ENCODE results near the gene SACM1L.
"Not testable (repeated sequence)": the region's sequence is repeated elsewhere in the genome, so short reads cannot be mapped to it uniquely, and the experiment has no call there.

SACM1L gene

GRCh38 chr3:45691842-45692241, 2.6 kb downstream of the SACM1L start:
- DNase-seq (ENCODE audit: low read depth in 2 of 2, low spot score in 1 of 2): no peak

- DNase-seq (ENCODE audit: low read depth in 2 of 2, low spot score in 1 of 2): no peak
Observed at GRCh38 chr3:45692866-45693265, 3.7 kb downstream of the SACM1L start.

- no peak for DNase-seq (ENCODE audit: low read depth in 2 of 2, low spot score in 1 of 2)
Observed at GRCh38 chr3:45693941-45694521, 4.8 kb downstream of the SACM1L start.

DNA sequence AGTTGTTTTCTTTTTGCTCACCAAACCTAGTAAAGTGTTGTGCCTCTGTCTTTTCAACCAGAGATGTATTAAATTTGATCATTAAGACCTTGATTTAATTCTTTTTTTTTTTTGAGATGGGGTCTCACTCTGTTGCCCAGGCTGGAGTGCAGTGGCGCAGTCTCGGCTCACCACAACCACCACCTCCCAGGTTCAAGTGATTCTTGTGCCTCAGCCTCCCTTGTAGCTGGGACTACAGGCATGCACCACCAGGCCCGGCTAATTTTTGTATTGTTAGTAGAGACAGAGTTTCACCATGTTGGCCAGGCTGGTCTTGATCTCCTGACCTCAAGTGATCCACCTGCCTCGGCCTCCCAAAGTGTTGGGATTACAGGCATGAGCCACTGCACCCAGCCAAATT, 6.0 kb downstream of the SACM1L start:
- DNase-seq (ENCODE audit: low read depth in 2 of 2, low spot score in 1 of 2): not testable (repeated sequence)

DNA sequence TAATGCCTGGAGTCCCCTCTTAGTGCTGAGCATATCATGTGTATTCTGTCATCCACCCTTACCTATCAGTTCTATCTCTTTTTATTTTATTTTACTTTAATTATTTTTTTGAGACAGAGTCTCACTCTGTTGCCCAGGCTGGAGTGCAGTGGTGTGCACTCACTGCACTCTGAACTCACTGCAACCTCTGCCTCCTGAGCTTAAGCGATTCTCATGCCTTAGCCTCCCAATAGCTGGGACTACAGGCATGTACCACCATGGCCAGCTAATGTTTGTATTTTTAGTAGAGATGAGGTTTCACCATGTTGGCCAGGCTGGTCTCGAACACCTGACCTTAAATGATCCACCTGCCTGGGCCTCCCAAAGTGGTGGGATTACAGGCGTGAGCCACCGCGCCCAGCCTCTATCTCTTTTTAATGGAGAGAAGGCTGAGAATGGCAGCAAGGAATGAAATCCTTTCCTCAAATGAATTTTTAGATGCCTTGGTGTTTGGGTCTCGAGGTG, 11.4 kb downstream of the SACM1L start:
- DNase-seq (ENCODE audit: low read depth in 2 of 2, low spot score in 1 of 2): no peak

- no peak for DNase-seq (ENCODE audit: low read depth in 2 of 2, low spot score in 1 of 2)
Observed at GRCh38 chr3:45701172-45701867, 12.1 kb downstream of the SACM1L start.

DNA sequence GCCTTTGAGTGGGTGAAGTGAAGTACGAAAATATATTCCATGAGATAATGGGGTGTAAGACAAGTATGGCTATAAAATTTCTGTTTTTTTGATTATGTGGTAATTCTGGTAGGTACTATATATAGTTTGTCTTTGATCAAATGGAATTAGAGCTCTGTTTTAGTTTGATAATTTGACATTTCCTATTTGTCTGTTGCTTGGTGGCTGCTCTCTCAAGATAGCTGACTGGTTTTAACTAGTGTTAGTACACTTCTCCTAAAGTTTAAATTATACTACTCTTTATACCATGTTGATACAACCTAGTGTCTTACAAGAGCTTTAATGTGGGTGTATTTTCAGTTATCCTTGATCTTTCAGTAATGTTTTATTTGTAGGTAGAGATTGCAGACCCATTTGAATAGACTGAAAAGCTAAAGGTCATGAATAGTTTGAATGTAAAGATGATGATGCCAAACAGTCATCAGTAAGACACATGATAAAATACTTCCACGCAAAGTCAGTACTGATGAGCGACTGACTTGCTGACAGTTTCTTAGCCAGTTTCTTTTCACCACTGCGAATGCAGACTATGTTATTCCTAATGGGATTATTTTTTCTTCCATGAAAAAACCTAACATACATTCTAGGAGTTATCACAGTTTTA, 15.2 kb downstream of the SACM1L start:
- no peak for DNase-seq (ENCODE audit: low read depth in 2 of 2, low spot score in 1 of 2)

DNA sequence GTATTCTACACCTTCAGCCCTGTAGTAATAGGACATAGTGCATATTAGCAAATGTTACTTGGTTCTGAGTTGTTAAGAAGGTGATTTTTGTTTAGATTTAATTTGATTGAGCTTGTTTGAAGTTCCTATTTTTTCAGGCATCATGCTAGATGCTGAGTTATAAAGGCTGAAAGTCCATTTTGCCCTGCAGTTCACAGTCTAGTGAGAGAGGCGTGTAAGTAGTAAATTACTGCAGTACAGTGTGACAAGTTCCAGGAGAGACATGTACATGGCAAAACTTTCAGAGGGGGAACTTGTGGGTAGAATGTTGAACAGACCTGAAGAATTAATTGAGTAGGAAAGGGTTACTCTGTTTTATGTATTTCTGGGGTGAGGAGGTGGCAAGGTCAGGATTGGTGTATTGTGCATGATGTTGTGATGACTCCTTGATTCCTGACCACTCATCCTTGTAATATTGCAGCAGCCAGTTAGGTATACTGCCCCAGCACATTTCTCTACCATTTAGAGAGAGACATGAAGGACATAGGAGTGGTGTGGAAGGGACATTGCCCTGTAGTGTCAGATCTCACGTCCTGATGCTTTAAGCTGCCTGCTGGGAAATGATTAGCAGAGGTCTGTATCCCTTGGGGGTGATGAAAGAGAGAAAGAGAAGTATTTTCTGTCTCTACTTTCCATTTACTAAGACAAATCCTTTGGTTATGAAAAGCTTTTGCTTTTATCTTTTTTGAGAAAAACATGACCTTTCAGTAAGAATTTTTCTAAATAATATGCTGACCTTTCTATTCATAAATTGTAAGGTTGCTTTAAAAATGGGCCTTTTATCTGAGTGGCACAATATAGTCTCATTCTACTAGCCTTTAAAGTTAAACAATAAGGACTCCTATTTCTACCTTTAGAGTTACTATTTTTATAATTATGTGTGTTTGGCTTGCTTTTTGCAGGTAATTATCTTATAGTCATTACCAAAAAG, 16.9 kb downstream of the SACM1L start:
- no peak for DNase-seq (ENCODE audit: low read depth in 2 of 2, low spot score in 1 of 2)

DNA sequence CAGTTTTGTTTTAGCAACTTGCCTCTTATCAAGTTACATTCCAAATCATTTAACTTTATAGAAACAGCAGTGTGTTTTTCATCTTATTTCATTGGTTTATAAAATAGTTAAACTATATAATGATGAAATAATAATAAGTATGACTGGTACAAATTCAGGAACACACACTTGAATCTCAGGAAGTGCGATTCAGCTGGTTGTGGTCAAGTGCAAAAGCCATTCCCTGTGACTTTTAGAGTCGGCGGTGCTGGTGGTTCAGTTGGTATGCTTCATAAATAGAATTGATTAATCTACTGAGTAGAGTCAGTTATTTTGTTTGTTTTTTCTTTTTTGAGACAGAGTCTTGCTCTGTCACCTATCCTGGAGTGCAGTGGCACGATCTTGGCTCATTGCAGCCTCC, 22.7 kb downstream of the SACM1L start:
- no peak for DNase-seq (ENCODE audit: low read depth in 2 of 2, low spot score in 1 of 2)

- no peak for DNase-seq (ENCODE audit: low read depth in 2 of 2, low spot score in 1 of 2)
Observed at GRCh38 chr3:45712434-45713110, 23.4 kb downstream of the SACM1L start.

DNA sequence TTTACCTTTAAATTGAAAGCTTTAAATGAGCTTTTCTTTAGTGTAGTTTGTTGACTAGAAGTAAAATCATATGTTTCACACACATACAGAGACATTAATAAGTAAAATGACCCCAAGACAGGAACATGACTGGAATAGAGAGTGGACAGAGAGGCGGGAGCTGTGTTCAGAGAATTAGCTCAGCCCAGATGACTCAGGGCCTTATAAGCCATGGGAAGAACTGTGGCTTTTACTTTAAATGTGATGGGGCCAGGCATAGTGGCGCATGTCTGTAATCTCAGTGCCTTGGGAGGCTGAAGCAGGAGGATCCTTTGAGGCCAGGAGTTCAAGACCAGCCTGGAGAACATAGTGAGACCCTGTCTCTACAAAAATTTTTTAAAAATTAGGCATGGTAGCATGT, 26.7 kb downstream of the SACM1L start:
- DNase-seq (ENCODE audit: low read depth in 2 of 2, low spot score in 1 of 2): no peak

DNA sequence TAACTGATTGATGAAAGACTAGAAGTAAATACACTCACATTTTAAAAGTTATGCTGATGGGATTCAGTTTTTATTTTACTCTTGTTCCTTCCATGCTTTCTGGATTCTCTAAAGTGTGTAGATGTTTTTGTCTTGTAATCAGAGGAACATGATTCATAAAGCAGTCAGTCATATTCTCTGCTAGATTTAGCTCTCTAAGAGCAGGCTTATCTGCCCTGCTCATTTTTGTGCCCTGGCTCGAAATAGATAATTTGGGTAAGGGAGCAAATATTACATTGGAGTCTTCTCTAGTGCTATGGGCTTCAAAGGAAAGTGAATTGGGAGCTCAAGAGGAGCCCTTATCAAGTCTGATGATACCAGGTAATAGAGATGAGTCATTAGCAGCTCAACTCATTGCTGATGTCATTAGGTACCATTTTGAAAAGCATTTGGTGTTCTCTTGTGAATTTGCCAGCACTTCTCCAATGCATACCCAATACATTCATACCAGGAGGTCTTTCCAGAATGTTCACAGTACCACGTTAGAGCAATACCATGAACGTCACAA, 27.7 kb downstream of the SACM1L start:
- DNase-seq (ENCODE audit: low read depth in 2 of 2, low spot score in 1 of 2): no peak

DNA sequence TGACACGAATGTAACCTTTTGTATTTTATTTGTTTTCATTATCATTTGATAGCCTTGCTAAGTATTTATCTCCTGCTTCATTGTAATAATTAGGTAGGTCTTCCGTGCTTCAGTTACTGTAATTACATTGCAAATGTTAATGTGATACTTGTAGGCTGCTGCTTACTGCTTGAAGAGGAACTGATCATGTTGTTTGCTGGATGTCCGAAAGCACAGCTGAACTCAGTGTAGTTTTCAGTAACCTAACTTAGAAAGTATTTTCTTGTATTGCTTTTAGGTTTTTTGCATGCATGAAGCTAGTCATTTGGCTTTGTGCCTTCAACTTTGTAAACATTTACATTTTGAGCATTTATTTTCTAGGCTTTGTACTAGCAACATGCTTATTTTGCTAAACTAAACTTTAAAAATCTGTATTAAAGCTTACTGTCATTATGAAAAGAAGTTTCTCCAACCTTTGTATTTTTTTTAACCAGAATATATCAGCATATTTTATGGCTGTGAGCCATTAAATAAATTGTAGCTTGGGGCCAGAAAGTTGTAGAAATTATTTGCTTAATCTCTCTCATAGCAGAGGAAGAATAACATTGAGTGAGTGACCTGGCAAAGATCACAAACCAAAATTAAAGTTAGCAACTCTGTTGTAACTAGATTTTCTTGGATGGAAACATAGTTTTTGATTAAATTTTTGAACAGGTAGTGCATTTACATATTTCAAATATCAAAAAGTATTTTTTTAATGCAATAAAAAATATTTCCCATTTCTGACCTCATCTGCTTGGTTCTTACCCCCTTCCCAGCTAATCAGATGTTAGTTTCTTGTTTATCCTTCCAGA, 30.7 kb downstream of the SACM1L start:
- no peak for DNase-seq (ENCODE audit: low read depth in 2 of 2, low spot score in 1 of 2)

- no peak for DNase-seq (ENCODE audit: low read depth in 2 of 2, low spot score in 1 of 2)
Observed at GRCh38 chr3:45724911-45725310, 35.7 kb downstream of the SACM1L start.

- DNase-seq (ENCODE audit: low read depth in 2 of 2, low spot score in 1 of 2): no peak
Observed at GRCh38 chr3:45729614-45730013, 40.4 kb downstream of the SACM1L start.

DNA sequence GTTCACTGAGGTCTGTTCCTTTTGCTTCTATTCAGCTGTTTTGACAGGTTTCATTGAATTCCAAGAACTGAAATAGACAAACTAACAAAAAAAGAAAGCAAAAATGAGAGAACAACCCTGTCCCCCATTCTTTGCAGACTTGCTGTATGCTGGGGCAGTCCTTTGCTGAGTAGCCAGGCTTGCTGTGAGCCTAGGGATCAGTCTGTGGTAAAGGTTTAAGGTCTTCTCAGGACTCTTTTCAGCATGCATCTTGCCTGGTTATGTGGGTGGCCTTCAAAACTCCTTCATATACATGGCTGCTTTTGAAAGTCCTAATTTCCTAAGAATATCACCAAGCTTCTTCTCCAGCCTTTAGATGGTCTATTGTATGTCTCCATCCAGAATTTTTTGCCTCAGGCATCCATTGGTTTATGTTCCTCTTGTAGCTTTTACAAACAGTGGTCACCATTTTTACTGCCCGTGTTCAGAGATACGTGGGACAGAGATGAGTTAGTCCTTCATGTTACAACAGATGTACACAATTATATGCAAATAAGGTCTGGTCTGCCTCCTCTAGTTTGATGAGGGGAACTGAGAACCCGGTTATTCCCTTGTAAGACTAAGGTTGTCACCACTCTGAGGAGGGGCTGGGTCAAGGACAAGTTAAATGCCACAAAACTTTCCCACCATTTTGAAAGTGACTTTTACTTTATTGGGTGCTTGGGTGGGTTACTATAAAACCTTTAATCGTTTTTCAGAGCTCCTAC, 41.4 kb downstream of the SACM1L start:
- DNase-seq (ENCODE audit: low read depth in 2 of 2, low spot score in 1 of 2): no peak

DNA sequence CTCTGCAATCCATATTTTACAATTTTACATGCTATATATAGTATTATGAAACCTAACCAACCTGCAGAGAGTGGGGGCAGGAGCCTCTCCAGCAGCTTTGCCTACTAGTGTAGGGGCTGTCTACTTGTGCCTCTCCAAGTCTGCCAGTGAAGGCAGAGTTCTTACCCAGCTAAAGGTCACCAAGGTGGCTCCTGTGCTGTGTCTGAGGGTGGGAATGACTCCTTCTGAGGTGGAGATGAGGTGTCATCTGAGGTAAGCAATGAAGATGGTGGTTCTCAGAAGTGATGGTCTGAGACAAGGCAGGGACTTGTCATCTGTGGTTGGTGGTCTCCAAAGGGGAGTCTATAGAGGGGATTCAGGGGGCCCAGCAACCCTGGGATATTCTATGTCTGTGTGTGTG, 47.5 kb downstream of the SACM1L start:
- DNase-seq (ENCODE audit: low read depth in 2 of 2, low spot score in 1 of 2): no peak

- DNase-seq (ENCODE audit: low read depth in 2 of 2, low spot score in 1 of 2): no peak
Observed at GRCh38 chr3:45737234-45737633, 48.0 kb downstream of the SACM1L start.

GRCh38 chr3:45739991-45740390, 50.8 kb downstream of the SACM1L start:
- DNase-seq (ENCODE audit: low read depth in 2 of 2, low spot score in 1 of 2): no peak
